NOMO-1 treated with DMSO at 0.1 percent for 48 hours (cell line): ENCODE measurements around the gene IFNG-AS1.

Source experiments
- DNase-seq: peaks from one replicate; lab custom pipeline; 2025; ENCODE audit not compliant: unreplicated experiment; lab: John Stamatoyannopoulos, UW

Gene IFNG-AS1

DNA sequence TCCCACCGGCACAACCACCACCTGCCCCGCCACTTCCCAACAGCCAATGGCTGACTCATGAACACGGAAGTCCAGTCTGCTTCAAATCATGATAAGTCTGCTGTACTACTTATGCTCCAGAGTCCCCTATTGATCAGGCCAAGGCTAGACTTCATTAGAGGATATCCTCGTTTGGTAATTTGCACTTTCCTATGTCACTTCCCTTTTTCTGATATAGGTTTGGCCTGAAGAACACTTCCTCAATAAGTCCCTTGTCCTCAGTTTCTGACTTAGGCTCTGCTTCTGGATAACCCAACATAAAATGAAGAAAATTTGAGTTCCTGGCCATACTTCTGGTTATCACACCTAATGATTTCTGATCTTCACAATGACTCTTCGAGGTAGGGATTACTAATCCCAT, 45.3 kb downstream of the IFNG-AS1 start:
- DNase-seq, result peak; percentile 1

DNA sequence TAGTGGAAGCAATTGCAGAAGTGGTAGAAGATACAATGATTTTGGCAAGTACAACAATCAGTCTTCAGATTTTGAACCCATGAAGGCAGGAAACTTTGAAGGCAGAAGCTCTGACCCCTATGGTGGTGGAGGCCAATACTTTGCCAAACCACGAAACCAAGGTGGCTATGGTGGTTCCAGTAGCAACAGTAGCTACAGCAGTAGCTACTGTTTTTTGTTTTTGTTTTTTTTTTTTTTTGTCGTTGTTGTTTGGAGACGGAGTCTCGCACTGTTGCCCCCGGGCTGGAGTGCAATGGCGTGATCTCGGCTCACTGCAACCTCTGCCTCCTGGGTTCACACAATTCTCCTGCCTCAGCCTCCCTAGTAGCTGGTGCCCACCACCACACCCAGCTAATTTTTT, 47.4 kb downstream of the IFNG-AS1 start:
- no peak for DNase-seq

DNA sequence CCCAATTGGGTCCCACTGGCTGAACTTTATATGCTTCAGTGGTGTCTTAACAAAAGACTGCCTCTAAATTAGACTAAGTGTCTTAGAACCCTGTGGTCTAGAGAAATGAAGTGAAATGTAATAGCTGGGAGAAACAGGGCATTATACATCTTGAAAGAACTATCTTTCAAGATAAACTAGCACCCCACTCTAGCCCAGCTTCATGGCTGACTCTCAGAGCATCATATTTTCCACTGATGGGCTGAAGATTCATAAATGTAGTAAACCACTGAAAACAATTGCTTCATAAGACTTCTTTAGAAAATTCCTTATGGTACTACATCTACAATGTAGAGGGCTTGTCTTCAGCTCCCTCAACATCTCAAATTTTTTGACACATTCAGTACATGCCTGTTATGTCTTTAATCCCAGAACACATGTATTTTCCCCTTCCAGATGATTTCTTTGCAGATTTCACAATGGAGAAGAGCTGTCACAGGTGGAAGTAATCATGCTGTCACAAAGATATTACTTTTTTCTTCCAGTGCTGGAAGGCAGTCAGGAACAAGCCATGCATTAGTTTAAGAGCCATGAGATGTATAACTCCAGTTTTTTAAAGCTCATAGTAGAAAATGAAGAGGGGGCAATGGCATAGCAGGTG, 48.5 kb downstream of the IFNG-AS1 start:
- DNase-seq, result no peak

DNA sequence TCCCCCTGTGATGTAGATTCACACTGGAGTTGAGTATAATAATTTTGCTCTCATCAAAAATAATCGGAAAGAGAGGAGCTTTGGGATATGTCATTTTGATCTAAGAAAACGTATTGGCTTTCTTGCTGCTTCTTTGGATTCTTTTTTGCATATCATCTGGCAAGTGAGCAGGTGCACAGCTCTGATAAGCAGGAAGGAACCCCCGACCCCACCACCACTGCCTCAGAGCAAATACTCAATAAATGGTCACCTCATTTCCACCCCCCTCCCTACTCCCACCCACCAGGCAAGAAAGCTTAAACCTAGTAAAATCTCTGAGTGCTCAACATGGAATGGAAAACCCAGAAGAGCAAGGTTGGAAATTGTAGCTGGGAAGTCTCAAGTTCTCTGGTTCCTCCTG, 49.4 kb downstream of the IFNG-AS1 start:
- DNase-seq, result no peak

DNA sequence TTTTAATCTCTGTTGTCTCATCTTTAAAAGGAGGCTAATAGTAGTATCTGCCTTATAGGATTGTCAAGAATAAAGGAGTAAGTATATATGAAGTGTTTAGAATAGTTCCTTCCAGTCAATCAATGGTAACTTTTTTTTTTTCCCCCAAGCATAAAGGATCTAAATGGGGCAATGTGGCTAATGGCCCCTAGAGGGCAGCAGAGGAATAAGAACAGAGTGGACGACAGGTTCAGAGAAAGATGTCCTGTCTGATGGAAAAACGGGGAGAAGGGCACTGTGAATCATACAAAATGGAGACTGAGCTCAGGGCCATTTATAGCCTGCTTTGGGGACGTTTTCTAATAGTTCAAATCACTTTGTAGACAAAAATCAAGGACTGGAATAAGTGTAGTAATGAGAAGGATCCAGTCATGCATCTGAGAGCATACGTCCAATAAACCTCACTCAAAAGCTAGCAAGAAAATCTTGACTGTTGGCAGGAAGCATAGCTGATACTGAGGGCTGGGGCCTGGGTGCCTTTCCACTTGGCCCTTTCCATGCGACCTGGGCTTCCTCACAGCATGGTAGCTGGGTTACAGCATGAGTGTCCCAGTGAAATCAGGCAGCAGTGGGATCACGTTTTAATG, 51.3 kb downstream of the IFNG-AS1 start:
- peak; percentile 39 for DNase-seq

DNA sequence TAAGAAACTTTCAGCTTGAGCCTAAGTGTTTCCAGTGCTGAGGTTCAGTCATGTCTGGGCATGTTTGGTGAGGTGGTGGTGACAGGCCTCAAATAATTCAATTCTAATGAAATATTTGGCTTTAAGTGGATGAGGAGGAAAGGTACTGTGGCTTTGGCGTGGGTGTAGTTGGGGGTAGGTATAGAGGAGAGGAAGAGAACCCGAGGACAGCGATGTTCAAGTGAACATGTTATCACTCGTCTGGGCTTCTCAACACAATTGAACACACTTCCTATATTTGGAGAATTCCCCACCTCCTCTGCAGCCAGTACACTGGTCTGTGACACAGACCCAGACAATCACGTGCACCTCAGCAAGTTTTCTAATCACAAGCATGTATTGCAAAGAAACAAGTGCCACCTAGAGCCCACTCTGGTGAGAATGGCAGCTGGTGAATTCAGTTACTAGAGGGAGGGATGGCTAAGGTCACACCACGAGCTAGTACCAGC, 53.0 kb downstream of the IFNG-AS1 start:
- no peak for DNase-seq

DNA sequence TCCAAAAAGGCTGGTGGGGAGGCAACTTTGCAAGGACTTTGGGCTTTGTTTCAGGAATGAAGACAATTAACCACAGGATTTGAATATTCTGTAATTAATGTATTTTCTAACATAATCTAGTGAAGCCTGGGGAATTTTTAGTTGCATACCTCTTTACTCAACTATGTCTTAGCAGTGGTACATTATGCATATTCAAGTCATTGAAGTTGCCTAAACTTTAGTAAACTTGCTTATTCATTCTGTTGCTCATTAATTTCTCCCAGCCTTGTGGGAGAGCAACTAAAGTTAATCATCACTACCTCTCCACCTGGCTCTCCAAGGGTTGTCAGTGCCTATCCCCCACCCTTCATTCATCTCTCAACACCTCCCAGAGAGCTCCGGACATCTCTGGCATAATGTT, 54.2 kb downstream of the IFNG-AS1 start:
- DNase-seq, result no peak

DNA sequence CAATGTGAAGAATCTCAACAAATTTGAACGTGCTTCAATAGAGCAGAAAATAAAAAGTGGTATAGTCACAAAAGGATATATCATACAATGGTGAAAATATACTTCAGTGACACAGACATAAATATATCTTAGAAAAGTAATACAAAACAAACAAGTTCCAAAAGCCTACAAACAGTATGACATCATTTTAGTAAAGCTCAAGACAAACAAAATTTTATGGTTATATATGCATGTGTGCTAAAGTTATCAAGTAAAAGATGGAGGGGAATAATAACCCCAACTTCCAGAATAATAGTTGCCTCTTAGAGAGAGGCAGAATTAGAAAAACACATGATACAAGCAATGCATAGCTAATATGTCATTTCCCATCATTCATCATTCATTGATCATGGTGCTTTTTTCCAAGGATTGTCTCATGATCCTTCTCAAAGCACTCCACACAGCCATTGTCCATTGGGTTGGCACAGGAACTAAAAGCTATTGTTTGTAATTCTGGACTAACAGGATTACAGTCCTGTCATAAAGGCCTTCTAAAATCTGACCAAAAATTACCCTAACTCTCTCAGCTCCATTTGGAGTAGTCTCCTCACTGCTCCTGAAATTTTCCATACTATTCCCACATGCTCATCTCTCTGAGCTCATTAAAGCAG, 59.5 kb downstream of the IFNG-AS1 start:
- no peak for DNase-seq

DNA sequence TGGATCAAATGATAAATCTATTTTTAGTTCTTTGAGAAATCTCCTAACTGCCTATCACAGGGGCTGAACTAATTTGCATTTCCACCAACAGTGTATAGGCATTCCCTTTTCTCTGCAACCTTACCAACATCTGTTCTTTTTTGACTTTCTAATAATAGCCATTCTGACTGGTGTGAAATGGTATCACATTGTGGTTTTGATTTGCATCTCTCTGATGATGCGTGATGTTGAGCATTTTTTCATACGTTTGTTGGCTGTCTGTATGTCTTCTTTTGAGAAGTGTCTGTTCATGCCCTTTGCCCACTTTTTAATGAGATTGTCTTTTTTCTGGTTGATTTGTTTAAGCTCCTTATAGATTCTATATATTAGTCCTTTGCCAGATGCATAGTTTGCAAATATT, 67.1 kb downstream of the IFNG-AS1 start:
- no peak for DNase-seq

DNA sequence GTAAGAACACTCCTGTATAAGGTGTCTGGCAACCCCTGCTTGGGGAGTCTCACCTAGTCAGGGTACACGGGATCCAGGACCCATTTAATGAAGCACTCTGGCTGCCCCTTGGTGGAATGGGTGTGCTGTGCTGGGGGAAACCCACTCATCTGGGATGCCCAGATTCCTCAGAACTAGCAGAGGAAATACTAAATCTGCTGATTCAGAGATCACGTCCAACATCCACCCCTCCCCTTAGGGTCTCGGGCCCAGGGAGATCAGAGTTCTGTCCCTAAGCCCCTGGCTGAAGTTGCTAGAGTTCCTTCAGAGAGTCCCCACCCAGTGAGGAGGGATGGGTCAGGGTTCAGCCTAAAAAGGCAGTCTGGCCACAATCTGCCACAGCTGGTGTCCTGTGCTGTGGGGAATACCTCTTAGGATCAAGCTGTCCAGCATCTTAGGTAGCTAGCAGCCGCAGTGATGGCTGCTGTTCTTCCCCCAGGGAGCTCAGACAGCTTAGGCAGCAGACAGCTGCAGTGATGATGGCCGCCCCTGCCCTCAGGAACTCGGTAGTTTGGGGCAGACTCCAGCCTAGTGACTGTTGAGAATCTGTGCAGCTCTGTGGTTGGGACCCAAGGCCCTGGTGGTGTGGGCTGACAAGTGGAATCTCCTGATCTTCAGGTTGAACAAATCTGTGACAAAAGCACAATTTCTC, 74.8 kb downstream of the IFNG-AS1 start:
- no peak for DNase-seq

DNA sequence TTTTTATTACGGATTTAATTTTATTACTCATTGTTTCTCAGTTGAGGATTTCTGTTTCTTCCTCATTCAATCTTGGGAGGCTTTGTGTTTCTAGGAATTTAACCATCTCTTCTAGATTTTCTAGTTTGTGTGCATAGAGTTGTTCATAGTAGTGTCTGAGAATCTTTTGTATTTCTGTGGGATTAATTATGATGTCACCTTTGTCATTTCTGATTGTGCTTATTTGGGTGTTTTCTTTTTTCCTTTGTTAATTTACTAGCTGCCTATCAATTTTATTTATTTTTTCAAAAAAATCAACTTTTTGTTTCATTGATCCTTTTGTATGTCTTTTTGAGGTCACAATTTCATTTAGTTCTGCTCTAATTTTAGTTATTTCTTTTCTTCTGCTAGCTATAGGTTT, 75.9 kb downstream of the IFNG-AS1 start:
- DNase-seq, result no peak

DNA sequence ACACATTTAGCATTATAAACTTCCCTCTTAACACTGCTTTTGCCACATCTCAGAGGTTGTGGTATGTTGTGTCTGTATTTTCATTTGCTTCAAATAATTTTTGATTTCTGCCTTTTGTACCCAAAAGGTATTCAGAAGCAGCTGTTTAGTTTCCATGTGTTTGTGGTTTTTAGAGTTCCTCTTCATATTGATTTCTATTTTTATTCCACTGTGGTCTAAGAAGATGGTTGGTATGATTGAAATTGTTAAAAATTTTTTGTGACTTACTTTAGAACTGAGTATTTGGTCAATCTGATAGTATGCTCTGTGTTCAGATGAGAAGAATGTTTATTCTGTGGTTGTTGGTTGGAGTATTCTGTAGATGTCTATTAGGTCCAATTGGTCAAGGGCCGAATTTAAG, 76.4 kb downstream of the IFNG-AS1 start:
- DNase-seq, result no peak

DNA sequence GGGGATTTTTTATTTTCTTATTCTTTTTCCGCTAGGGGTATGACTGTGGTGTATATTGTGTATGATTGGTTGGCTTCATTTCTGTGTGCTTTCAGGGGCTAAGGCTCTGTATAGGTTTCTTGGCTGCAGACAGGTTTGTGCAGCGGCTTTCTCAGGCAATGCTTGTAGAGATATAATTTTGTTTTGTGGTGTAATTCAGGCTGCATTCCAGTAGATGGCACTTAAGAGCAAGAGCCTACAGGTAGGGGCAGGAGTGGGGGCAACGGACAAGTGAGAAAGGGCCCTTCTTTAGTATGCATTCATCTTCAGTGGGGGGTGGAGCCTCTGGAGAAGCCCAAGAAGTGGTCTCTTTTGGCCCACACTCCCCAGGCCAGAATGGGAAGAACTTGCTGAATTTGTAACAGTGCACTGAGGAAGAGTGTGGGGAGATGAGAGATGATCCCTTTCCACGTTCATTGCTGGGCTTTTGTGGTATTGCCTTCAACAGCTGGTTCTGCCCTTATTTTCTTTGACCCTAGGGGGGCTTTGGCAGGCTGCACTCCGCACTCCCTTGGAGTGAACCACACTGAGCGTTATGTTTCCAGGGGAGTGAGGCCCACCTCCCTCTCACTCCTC, 78.6 kb downstream of the IFNG-AS1 start:
- no peak for DNase-seq

DNA sequence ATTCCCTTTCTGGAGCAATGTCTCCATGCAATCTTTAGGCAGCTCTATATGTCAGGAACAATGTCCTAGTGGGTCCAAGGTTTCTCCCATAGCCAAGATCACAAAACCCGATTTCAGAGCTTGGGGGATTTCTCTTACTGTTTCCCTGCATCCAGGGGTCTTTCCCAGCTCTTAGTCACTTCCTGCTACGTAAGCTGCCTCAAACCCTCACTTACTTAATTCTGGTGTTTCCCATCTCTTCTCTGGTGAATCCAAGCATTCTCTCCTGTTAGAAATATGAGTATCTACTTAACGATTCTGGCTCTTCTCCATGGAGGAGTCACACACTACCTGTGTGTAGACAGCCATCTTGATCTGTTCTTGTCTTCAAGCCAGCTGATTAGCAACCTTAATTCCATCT, 80.0 kb downstream of the IFNG-AS1 start:
- no peak for DNase-seq
